ENCODE measurements around the gene ARID1B. TPM values are rescaled to one million over a fixed set of nuclear protein-coding genes. Genes with fewer than 3 reads are reported as not detected.

The ARID1B gene
- total RNA-seq (2022; extraction: Qiagen RNA extraction), result 14.2 to 16.0 TPM (median 14.9 TPM) in 5 replicates

GRCh38 chr6:156776840-156777576 is at the start of gene ARID1B:
ARID1B (plus strand) TSS chr6:156777378; CDS start chr6:156777681, 303 bp downstream.

Measured in A549 treated with Mapracorat at 1 μM for 4 hours (cell line).